Keratinocyte (primary cell): ENCODE data around the gene HLA-B. TPM values are rescaled to one million over a fixed set of nuclear protein-coding genes. Genes with fewer than 3 reads are reported as not detected.

ENCODE experiments used
- DNase-seq: peaks from one replicate; pipeline ENCODE4 v3.0.0-alpha.2; 2011; ENCODE audit warnings: low read depth, missing footprints, low spot score
- FAIRE-seq: peaks from 2 replicates; lab custom pipeline; 2011; peaks lifted over from hg19 to GRCh38; lab: Jason Lieb, UNC
- H2AFZ ChIP-seq: 2 replicates; pipeline ENCODE4 v1.6.0; 2012; ENCODE audit warnings: low read length, control low read depth, inconsistent platforms; ENCODE audit not compliant: control insufficient read depth
- H3K27ac ChIP-seq: 2 replicates; pipeline ENCODE4 v1.5.1; 2011; ENCODE audit warnings: low read length; ENCODE audit not compliant: control insufficient read depth, insufficient read depth
- H3K27me3 ChIP-seq: 3 replicates; pipeline ENCODE4 v1.6.0; 2011; ENCODE audit warnings: low read length; ENCODE audit not compliant: control insufficient read depth, insufficient read depth; ENCODE audit errors: extremely low read depth
- H3K36me3 ChIP-seq, 2 experiments: 2 replicates in 1 of 2; 3 replicates in 1 of 2; pipeline ENCODE4 v1.5.1; 2011; ENCODE audit warnings: low read length in 2 of 2, mild to moderate bottlenecking in 1 of 2; ENCODE audit not compliant: control insufficient read depth in 2 of 2, insufficient read depth in 2 of 2; ENCODE audit errors: extremely low read depth in 1 of 2
- H3K4me1 ChIP-seq: 3 replicates; pipeline ENCODE4 v1.5.1; 2011; ENCODE audit warnings: low read length; ENCODE audit not compliant: control insufficient read depth, insufficient read depth; ENCODE audit errors: extremely low read depth
- H3K4me2 ChIP-seq: 3 replicates; pipeline ENCODE4 v1.6.0; 2011; ENCODE audit warnings: low read depth, low read length; ENCODE audit not compliant: control insufficient read depth, insufficient read depth; ENCODE audit errors: extremely low read depth
- H3K4me3 ChIP-seq, 3 experiments: fragments of 200-600 bp in 1 of 3; sonication (generic) in 1 of 3; 2 replicates in 2 of 3; 3 replicates in 1 of 3; pipeline ENCODE4 v1.5.1; 2011 to 2016; ENCODE audit warnings: low read length in 3 of 3, mild to moderate bottlenecking in 3 of 3, control low read depth in 2 of 3, inconsistent platforms in 1 of 3, low read depth in 1 of 3, mixed read lengths in 1 of 3, mixed run types in 1 of 3, moderate library complexity in 1 of 3; ENCODE audit not compliant: control insufficient read depth in 2 of 3, insufficient read depth in 2 of 3; ENCODE audit errors: extremely low read depth in 1 of 3
- H3K79me2 ChIP-seq: 2 replicates; pipeline ENCODE4 v1.6.0; 2012; ENCODE audit warnings: low read length; ENCODE audit not compliant: control insufficient read depth, insufficient read depth
- H3K9ac ChIP-seq: 3 replicates; pipeline ENCODE4 v1.6.0; 2011; ENCODE audit warnings: low read length; ENCODE audit not compliant: control insufficient read depth, insufficient read depth; ENCODE audit errors: extremely low read depth
- H3K9me1 ChIP-seq: 3 replicates; pipeline ENCODE4 v1.6.0; 2011; ENCODE audit warnings: low read length; ENCODE audit not compliant: control insufficient read depth, insufficient read depth; ENCODE audit errors: extremely low read depth
- H3K9me3 ChIP-seq: 2 replicates; pipeline ENCODE4 v1.5.1; 2012; ENCODE audit warnings: low read depth, low read length; ENCODE audit not compliant: control insufficient read depth
- H4K20me1 ChIP-seq: 3 replicates; pipeline ENCODE4 v1.6.0; 2011; ENCODE audit warnings: low read length; ENCODE audit not compliant: control insufficient read depth, insufficient read depth; ENCODE audit errors: extremely low read depth
- EZH2 ChIP-seq: IDR thresholded peaks from one replicate; pipeline ENCODE4 v1.6.1; 2012; ENCODE audit warnings: inconsistent platforms, mild to moderate bottlenecking, low read length, moderate library complexity
- dilution Hi-C: fragments of 300-500 bp; cut with MboI; formaldehyde crosslinking; loops from one replicate; pipeline ENCODE4 v1.7.0; 2020; ENCODE audit warnings: low sequenced_read_pairs; ENCODE audit not compliant: extremely low pct_ligation_motif_present
- polyA plus RNA-seq, 5 experiments: library from polyadenylated mRNA; depleted of rRNA in 3 of 5; stranded (reverse) in 3 of 5; stranded (forward) in 1 of 5; unstranded in 1 of 5; fragments of >200 nt; gene quantifications; 1 replicate in 1 of 5; 2 replicates in 3 of 5; 3 replicates in 1 of 5; pipeline versions ENCODE4 v1.2.1 to v1.2.3, GENCODE V29; 2011 to 2012; ENCODE audit warnings: missing spikeins in 2 of 5, low read depth in 1 of 5, low replicate concordance in 1 of 5
- TF ChIP-seq, protein P1 (sequence below), 3 experiments: IDR thresholded peaks in 1 of 3; conservative IDR thresholded peaks in 1 of 3; optimal IDR thresholded peaks in 1 of 3; 2 replicates in 2 of 3; 3 replicates in 1 of 3; pipeline versions ENCODE3 to v1.5.1; 2011; ENCODE audit warnings: low read length in 3 of 3, mild to moderate bottlenecking in 3 of 3, moderate library complexity in 2 of 3, control low read depth in 1 of 3, inconsistent platforms in 1 of 3; ENCODE audit not compliant: insufficient read depth in 2 of 3; ENCODE audit errors: extremely low read depth in 1 of 3

The HLA-B gene
- polyA plus RNA-seq, 1 donor (not counting 4 experiments of a cell fraction or from before 2014, with no cell fraction given): 265 TPM

DNA sequence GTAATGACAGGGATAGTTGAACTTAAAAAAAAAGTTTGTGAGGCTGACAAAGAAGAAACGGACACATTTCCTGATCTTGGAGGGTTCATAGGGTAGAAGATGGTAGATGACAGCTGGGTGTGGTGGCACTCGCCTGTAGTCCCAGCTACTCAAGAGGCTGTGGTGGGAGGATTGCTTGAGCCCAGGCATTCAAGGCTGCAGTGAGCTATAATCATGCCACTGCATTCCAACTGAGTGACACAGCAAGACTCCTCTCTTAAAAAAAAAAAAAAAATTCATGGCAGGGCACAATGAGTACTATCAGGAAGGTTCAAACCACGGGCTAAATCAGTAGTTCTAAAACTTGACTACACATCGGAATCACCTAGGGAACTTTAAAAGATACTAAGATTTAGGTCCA lies 44.4 kb upstream of the HLA-B start:
- H3K27me3 ChIP-seq: no peaks in the 10 kb centered on the region

DNA sequence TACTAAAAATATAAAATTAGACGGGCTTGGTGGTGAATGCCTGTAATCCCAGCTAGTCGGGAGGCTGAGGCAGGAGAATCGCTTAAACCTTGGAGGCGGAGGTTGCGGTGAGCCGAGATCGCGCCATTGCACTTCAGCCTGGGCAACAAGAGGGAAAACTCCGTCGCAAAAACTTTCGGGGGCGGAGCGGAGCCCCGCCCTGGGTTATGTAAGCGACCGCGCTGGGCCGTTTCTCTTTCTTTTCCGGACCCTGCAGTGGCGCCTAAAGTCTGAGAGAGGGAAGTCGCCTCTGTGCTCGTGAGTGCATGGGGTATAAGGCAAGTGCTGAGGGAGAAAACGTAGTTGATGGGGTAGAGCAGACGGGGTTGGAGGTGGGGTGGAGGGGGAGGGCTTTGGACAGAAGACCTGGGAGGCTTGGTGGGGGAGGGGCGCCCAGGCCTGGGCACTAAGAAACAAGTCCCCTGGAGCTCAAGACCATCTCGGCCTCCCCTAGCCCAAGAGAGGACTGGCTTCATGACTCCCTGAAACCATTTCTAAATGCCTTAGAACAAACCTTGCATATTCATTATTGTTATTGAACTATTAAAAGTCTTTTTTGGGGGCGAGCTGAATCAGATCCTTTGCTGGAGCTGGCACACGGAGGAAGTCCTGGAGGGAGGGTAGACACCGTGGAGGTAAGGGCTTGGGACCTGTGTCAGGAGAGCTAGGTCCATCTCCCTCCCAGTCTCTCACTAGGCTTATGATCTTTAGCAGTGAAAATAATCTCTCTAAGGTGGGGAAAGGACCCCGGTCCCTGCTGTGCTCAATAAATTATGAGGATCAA lies 43.7 kb upstream of the HLA-B start:
- H3K4me3 ChIP-seq: peak overlapping the region; percentile 58 to 85 (median 76)
- peaks cover 39% of the 10 kb centered on the region for H3K4me1 ChIP-seq
- DNase-seq: peak; percentile 61
- H3K9me3 ChIP-seq: no peaks in the 10 kb centered on the region
- no peak for TF ChIP-seq EZH2
- TF ChIP-seq, protein P1, sequence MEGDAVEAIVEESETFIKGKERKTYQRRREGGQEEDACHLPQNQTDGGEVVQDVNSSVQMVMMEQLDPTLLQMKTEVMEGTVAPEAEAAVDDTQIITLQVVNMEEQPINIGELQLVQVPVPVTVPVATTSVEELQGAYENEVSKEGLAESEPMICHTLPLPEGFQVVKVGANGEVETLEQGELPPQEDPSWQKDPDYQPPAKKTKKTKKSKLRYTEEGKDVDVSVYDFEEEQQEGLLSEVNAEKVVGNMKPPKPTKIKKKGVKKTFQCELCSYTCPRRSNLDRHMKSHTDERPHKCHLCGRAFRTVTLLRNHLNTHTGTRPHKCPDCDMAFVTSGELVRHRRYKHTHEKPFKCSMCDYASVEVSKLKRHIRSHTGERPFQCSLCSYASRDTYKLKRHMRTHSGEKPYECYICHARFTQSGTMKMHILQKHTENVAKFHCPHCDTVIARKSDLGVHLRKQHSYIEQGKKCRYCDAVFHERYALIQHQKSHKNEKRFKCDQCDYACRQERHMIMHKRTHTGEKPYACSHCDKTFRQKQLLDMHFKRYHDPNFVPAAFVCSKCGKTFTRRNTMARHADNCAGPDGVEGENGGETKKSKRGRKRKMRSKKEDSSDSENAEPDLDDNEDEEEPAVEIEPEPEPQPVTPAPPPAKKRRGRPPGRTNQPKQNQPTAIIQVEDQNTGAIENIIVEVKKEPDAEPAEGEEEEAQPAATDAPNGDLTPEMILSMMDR (optimal IDR thresholded peaks at IDR 0.05 in 1 of 3, IDR thresholded peaks at IDR 0.05 in 1 of 3, conservative IDR thresholded peaks at IDR 0.05 in 1 of 3; ENCODE audit: extremely low read depth in 1 of 3, insufficient read depth in 2 of 3, low read length in 3 of 3): no peak
- no peaks in the 10 kb centered on the region for H3K9me1 ChIP-seq
- no peak for FAIRE-seq
- peak overlapping the region; percentile 80 for H3K27ac ChIP-seq
- dilution Hi-C loops: no loop called here
- H3K4me2 ChIP-seq: peak overlapping the region; percentile 90
- peaks cover 48% of the 10 kb centered on the region for H3K79me2 ChIP-seq
- no peaks in the 10 kb centered on the region for H3K27me3 ChIP-seq
- H2AFZ ChIP-seq: peak overlapping the region; percentile 35
- peak overlapping the region; percentile 89 for H3K9ac ChIP-seq
- peaks cover 0 to 2% of the 10 kb centered on the region in 2 experiments for H3K36me3 ChIP-seq
- H4K20me1 ChIP-seq: peaks cover 5% of the 10 kb centered on the region

More for the DNA sequence above, 44.4 kb upstream of the HLA-B start:
- Histone ChIP-seq H4K20me1 (peaks cover 9% of the 10 kb centered on the region), H3K4me1 (peaks cover 44% of the 10 kb centered on the region), H3K27ac (peak overlapping the region; percentile 80), H3K9me3 (no peaks in the 10 kb centered on the region), H3K79me2 (peaks cover 56% of the 10 kb centered on the region), H3K4me2 (peak overlapping the region; percentile 90), H3K36me3 (no peaks in the 10 kb centered on the region), H3K4me3 (peak overlapping the region; percentile 58 to 85 (median 76)), H3K9ac (peak overlapping the region; percentile 89), H2AFZ (no peak overlapping the region), H3K9me1 (peaks cover 3% of the 10 kb centered on the region)
- dilution Hi-C loops: no loop called here
- FAIRE-seq: peak; percentile 63
- no peak for TF ChIP-seq EZH2
- TF ChIP-seq, protein P1 (optimal IDR thresholded peaks at IDR 0.05 in 1 of 3, IDR thresholded peaks at IDR 0.05 in 1 of 3, conservative IDR thresholded peaks at IDR 0.05 in 1 of 3; ENCODE audit: extremely low read depth in 1 of 3, insufficient read depth in 2 of 3, low read length in 3 of 3): no peak
- peak; percentile 65 for DNase-seq
